ENCODE measurements around the gene SSU72.

The SSU72 gene

DNA sequence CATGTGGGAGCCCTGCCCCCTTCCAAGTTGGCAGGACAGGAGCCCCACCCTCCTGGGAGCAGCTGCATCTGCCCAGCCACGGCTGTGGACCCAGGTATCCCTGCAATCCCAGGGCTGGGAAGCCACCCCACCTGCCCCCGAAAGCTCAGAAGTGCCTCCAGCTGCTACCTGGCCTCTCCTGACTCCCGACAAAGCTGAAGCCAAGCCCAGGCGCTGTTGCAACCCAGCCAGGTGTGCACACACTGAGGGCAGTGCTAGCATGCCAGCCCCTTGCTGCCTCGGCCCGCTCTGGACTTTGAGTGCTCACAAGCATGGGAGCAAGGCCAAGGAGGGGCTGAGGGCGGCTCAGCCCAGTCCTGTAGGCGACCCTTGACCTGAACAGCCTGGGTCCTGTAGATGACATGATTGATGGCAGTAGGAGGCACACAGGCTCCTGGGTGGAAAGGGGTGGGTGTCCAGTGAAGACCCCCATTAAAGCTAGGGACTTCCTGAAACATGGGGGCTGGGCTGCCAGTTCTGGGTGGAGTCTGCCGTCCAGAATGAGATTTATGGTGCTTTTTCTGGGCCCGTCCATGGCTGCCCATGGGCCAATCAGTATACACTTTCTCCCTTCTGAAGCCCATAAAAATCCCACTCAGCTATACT lies 2.8 kb upstream of the SSU72 start:
- H3K4me3 ChIP-seq (ENCODE audit: low read depth, low read length): no peak overlapping the region
- DNase-seq (ENCODE audit: low read depth): no peak
- TF ChIP-seq, protein P1, sequence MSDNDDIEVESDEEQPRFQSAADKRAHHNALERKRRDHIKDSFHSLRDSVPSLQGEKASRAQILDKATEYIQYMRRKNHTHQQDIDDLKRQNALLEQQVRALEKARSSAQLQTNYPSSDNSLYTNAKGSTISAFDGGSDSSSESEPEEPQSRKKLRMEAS (IDR thresholded peaks at IDR 0.05; ENCODE audit: low read depth, low read length): no peak

DNA sequence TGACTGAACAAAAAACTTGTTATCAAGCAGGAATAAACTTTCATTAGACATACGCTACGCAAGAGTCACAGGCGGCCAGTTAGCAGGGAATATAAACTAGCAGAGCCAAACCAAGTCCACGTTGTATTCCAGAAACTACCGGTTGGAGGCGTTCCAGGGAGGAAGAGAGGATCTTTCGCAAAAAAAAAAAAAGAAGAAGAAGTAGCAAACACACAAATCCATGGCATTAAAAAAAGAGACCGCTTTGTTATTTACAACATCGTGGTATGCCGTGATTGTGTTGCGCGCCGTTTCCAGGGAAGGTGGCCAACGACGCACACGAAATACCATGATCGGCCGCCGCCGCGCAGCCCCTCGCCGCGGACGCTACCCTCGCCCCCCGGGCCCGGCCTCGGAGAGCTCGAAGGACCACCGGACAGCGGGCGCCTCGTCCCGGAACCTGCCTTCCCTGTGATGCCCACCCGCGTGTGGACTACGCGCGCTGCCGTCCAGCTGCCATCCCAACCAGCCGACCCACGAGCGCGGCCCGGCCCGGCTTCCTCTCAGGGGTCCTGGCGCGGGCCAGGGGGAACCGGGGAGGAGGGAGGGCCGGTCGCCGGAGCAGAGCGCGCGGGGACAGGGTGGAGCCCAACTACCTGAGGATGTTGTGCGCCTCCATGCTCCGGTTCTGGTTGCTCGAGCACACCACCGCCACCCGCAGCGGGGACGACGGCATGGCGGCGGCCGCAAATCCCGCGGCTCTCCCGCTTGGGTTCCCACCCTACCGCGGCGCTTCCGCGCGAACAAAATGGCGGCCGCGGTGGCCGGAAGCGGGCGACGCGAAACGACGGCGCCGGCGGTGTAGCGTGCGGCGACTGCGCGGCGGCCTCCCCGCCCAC lies 581 bp downstream of the SSU72 start:
- peak overlapping the region; percentile 90 for H3K4me3 ChIP-seq (ENCODE audit: low read depth, low read length)
- peak; percentile 78 for DNase-seq (ENCODE audit: low read depth)
- TF ChIP-seq, protein P1 (IDR thresholded peaks at IDR 0.05; ENCODE audit: low read depth, low read length): peak; percentile 67; the same call in 1 of the 2 replicates
- peak; percentile 32 for TF ChIP-seq MYC (IDR thresholded peaks at IDR 0.05; ENCODE audit: low read depth, low read length)
- TF ChIP-seq, protein P2, sequence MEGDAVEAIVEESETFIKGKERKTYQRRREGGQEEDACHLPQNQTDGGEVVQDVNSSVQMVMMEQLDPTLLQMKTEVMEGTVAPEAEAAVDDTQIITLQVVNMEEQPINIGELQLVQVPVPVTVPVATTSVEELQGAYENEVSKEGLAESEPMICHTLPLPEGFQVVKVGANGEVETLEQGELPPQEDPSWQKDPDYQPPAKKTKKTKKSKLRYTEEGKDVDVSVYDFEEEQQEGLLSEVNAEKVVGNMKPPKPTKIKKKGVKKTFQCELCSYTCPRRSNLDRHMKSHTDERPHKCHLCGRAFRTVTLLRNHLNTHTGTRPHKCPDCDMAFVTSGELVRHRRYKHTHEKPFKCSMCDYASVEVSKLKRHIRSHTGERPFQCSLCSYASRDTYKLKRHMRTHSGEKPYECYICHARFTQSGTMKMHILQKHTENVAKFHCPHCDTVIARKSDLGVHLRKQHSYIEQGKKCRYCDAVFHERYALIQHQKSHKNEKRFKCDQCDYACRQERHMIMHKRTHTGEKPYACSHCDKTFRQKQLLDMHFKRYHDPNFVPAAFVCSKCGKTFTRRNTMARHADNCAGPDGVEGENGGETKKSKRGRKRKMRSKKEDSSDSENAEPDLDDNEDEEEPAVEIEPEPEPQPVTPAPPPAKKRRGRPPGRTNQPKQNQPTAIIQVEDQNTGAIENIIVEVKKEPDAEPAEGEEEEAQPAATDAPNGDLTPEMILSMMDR (IDR thresholded peaks at IDR 0.05; ENCODE audit: low read depth, low read length): peak; percentile 42
- TF ChIP-seq POLR2A (IDR thresholded peaks at IDR 0.05; ENCODE audit: extremely low read depth, insufficient read length): no peak

DNA sequence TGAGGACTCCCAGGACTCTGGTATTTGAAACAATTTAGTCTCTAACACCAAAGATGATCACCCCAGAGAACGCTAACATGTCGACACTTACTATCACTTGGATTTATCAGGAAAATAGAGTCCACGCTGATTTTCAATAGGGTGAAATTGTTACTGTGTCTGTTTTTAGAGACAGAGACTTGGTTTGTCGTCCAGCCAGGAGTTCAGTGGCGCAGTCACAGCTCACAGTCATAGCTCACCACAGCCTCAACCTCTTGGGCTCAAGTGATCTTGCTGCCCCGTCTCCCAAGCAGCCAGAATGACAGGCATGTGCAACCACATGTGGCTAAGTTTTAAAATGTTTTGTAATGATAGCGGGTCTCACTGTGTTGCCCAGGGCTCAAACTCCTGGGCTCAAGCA lies 5.3 kb downstream of the SSU72 start:
- H3K4me3 ChIP-seq (ENCODE audit: low read depth, low read length): no peak overlapping the region

DNA sequence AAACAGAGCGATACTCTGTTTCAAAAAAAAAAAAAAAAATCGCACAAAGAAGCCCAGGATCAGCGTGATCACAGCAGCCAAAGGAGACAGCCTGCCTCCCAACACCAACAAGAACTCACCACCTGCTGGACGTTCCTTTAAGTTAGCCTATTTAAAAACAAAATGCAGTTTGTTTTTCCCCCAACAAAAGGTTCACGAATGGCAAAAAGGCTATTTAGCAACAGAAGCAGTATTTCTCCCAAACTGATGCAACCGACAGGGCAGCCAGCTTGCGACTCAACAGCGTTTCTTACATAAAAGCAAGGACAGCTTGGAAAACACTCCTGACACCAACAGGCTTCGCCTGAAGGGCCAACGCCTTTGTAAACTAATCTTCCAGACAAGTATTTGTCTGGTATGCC lies 6.8 kb downstream of the SSU72 start:
- TF ChIP-seq POLR2A (IDR thresholded peaks at IDR 0.05; ENCODE audit: extremely low read depth, insufficient read length): no peak
- TF ChIP-seq, protein P2 (IDR thresholded peaks at IDR 0.05; ENCODE audit: low read depth, low read length): no peak
- no peak for TF ChIP-seq MYC (IDR thresholded peaks at IDR 0.05; ENCODE audit: low read depth, low read length)
- TF ChIP-seq, protein P1 (IDR thresholded peaks at IDR 0.05; ENCODE audit: low read depth, low read length): no peak
- H3K4me3 ChIP-seq (ENCODE audit: low read depth, low read length): no peak overlapping the region
- DNase-seq (ENCODE audit: low read depth): no peak

More for the DNA sequence above, 5.3 kb downstream of the SSU72 start:
- TF ChIP-seq, protein P1 (IDR thresholded peaks at IDR 0.05; ENCODE audit: low read depth, low read length): no peak
- no peak for TF ChIP-seq POLR2A (IDR thresholded peaks at IDR 0.05; ENCODE audit: extremely low read depth, insufficient read length)
- TF ChIP-seq, protein P2 (IDR thresholded peaks at IDR 0.05; ENCODE audit: low read depth, low read length): no peak
- TF ChIP-seq MYC (IDR thresholded peaks at IDR 0.05; ENCODE audit: low read depth, low read length): no peak
- no peak for DNase-seq (ENCODE audit: low read depth)

DNA sequence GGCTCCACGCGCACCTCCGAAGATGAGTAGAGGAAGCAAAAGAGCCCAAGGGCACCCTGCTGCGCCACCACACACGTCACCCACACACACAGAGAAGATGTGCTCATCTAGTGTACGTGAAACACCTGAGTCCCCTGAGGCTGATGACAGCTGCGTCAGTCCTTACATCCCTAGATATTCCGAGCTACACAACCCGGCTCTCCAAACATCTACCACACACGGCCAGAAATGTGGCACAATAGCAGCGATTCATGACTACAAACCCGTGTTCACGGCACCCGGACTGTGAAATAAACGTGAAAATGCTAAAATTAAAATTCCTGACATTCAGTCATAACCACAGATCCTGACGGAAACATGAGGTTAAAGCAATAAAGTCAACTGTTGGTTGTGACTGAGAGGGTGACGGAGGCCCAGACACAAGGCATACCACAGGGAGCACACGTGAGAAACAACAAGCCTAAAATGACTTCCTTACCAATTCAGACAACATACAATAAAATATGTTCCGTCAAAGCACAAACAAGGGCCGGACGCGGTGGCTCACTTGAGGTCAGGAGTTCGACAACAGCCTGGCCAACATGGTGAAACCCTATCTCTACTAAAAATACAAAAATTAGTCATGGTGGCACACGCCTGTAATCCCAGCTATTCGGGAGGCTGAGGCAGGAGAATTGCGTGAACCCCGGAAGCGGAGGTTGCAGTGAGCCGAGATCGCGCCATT lies 7.3 kb downstream of the SSU72 start:
- no peak for DNase-seq (ENCODE audit: low read depth)
- H3K4me3 ChIP-seq (ENCODE audit: low read depth, low read length): no peak overlapping the region
- TF ChIP-seq, protein P2 (IDR thresholded peaks at IDR 0.05; ENCODE audit: low read depth, low read length): no peak

DNA sequence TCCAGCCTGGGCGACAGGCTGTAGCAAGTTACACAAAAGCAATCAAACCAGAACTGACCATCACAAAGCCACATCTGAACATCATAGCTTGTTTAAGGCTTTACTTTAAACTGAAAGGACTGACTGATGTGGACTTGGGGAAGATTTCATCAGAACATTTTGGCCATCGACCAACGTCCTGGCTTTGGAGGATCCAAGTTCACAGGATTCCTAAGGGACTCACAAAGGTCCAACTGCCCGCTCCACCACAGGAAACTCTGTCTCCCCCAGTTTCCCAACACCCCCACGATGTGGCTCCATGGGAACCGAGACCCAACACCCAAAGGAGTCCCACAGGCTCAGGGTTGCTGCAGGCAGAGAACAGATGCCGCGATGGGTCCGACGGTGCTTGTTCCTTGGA lies 9.3 kb downstream of the SSU72 start:
- H3K4me3 ChIP-seq (ENCODE audit: low read depth, low read length): no peak overlapping the region
- TF ChIP-seq POLR2A (IDR thresholded peaks at IDR 0.05; ENCODE audit: extremely low read depth, insufficient read length): no peak
- TF ChIP-seq, protein P2 (IDR thresholded peaks at IDR 0.05; ENCODE audit: low read depth, low read length): no peak
- no peak for TF ChIP-seq MYC (IDR thresholded peaks at IDR 0.05; ENCODE audit: low read depth, low read length)
- TF ChIP-seq, protein P1 (IDR thresholded peaks at IDR 0.05; ENCODE audit: low read depth, low read length): no peak
- DNase-seq (ENCODE audit: low read depth): no peak

All from NB4 (cell line).